K562 (cell line): Measurements from ENCODE around the gene WIPF2. TPM values are rescaled to one million over a fixed set of nuclear protein-coding genes. Genes with fewer than 3 reads are reported as not detected.
A peak's percentile ranks its signal among the peaks of the same experiment; 100 is the strongest.

ENCODE experiments used
- EGR1 ChIP-seq: fragments of 450-650 bp; conservative IDR thresholded peaks from 2 replicates; pipeline ENCODE4 v1.6.1; 2017; ENCODE audit warnings: mild to moderate bottlenecking
- ETV1 ChIP-seq: fragments of 450-650 bp; conservative IDR thresholded peaks from 2 replicates; pipeline ENCODE4 v1.6.1; 2016; ENCODE audit warnings: missing genetic modification characterization, control low read depth, low read depth, missing compliant biosample characterization
- HDAC1 ChIP-seq, 2 experiments: fragments of 450-650 bp; IDR thresholded peaks; 2 replicates each; pipeline ENCODE4 v1.6.1; 2016 to 2017; ENCODE audit warnings: inconsistent platforms in 1 of 2, mild to moderate bottlenecking in 1 of 2, moderate library complexity in 1 of 2
- HINFP ChIP-seq: fragments of 450-650 bp; conservative IDR thresholded peaks from 2 replicates; pipeline ENCODE4 v1.6.1; 2016; ENCODE audit warnings: missing genetic modification characterization, low read depth, mild to moderate bottlenecking, control low read depth, missing compliant biosample characterization
- KLF16 ChIP-seq: IDR thresholded peaks from 2 replicates; pipeline ENCODE4 v1.6.1; 2016; ENCODE audit warnings: antibody characterized with exemption
- KLF6 ChIP-seq: fragments of 250-450 bp; sonication (Bioruptor Pico); IDR thresholded peaks from 2 replicates; pipeline ENCODE4 v1.4.0; 2020; ENCODE audit warnings: mild to moderate bottlenecking, moderate library complexity, borderline replicate concordance
- NFIX ChIP-seq: fragments of 250-450 bp; sonication (Bioruptor Pico); IDR thresholded peaks from 2 replicates; pipeline ENCODE4 v1.4.0; 2020; ENCODE audit warnings: low read depth, mild to moderate bottlenecking, moderate library complexity
- NR2C2 ChIP-seq, 2 experiments: fragments of 200-800 bp in 1 of 2; sonication (Bioruptor generic) in 1 of 2; sonication (generic) in 1 of 2; formaldehyde crosslinking in 1 of 2; IDR thresholded peaks; 2 replicates each; pipeline versions ENCODE4 v1.6.1 to v1.8.0; 2016 to 2022; ENCODE audit warnings: mild to moderate bottlenecking in 1 of 2, missing compliant biosample characterization in 1 of 2, missing genetic modification characterization in 1 of 2, missing genetic modification reagents in 1 of 2
- PHB ChIP-seq: fragments of 250-450 bp; sonication (Bioruptor Pico); IDR thresholded peaks from 2 replicates; pipeline ENCODE4 v1.5.0; 2021
- RBFOX2 ChIP-seq: fragments of 200-400 bp; formaldehyde crosslinking; IDR thresholded peaks from 2 replicates; pipeline ENCODE4 v1.6.1; 2017; ENCODE audit warnings: low read depth, mild to moderate bottlenecking, low read length, moderate library complexity
- RFX1 ChIP-seq: fragments of 450-650 bp; IDR thresholded peaks from 2 replicates; pipeline ENCODE4 v1.6.1; 2016; ENCODE audit warnings: mild to moderate bottlenecking, moderate library complexity
- SAP30 ChIP-seq: fragments of 200-600 bp; sonication (generic); IDR thresholded peaks from 2 replicates; pipeline ENCODE4 v1.6.1; 2012; ENCODE audit warnings: borderline replicate concordance, low read depth, mild to moderate bottlenecking, moderate library complexity, low read length, control low read depth, inconsistent platforms; ENCODE audit not compliant: insufficient read depth, poor library complexity, severe bottlenecking
- SNRNP70 ChIP-seq: fragments of 200-400 bp; formaldehyde crosslinking; optimal IDR thresholded peaks from 2 replicates; pipeline ENCODE3; 2017; ENCODE audit warnings: low read depth, low read length
- TEAD2 ChIP-seq: fragments of 450-650 bp; IDR thresholded peaks from 2 replicates; pipeline ENCODE4 v1.6.1; 2016; ENCODE audit warnings: missing genetic modification characterization, control low read depth, missing compliant biosample characterization
- XRCC4 ChIP-seq: IDR thresholded peaks from one replicate; pipeline ENCODE4 v1.6.1; 2011; ENCODE audit not compliant: insufficient read depth, insufficient read length; ENCODE audit errors: extremely low read depth
- ZBTB12 ChIP-seq: fragments of 250-450 bp; sonication (Bioruptor Pico); IDR thresholded peaks from 2 replicates; pipeline ENCODE4 v1.4.0; 2020
- ZBTB33 ChIP-seq: sonication (generic); formaldehyde crosslinking; IDR thresholded peaks from 2 replicates; pipeline ENCODE4 v1.8.1; 2023; ENCODE audit warnings: mild to moderate bottlenecking, missing genetic modification reagents
- ZC3H11A ChIP-seq: IDR thresholded peaks from 2 replicates; pipeline ENCODE4 v1.6.1; 2012; ENCODE audit warnings: low read depth, low read length, improper control_type of control experiment
- ZNF354B ChIP-seq: fragments of 250-450 bp; sonication (Bioruptor Pico); IDR thresholded peaks from 2 replicates; pipeline ENCODE4 v1.4.0; 2020
- ZNF408 ChIP-seq: fragments of 250-450 bp; sonication (Bioruptor Pico); IDR thresholded peaks from 2 replicates; pipeline ENCODE4 v1.4.0; 2020; ENCODE audit warnings: low read depth, mild to moderate bottlenecking, moderate library complexity
- polyA plus RNA-seq, 8 experiments: library from polyadenylated mRNA; depleted of rRNA in 4 of 8; stranded (reverse) in 5 of 8; unstranded in 3 of 8; fragments of >200 nt; fragmentation: Nextera tagmentation in 2 of 8; fragmentation: Illumina TruSeq in 1 of 8; extraction: Ambion mirVana in 2 of 8; extraction: Trizol in 1 of 8; gene quantifications; 2 replicates each; pipeline versions ENCODE4 v1.2.1 to v1.2.3, GENCODE V29; 2011 to 2014; ENCODE audit warnings: inconsistent platforms in 1 of 8, missing spikeins in 1 of 8
- total RNA-seq, 7 experiments: library from RNA; depleted of rRNA in 6 of 7; stranded (reverse); fragments of >200 nt in 6 of 7; fragmentation: Illumina TruSeq in 2 of 7; extraction: Trizol in 2 of 7; gene quantifications; 2 replicates each; pipeline versions ENCODE4 v1.2.1 to v1.2.3, GENCODE V29; 2011 to 2021; ENCODE audit warnings: low replicate concordance in 1 of 7
- TF ChIP-seq, protein P1 (sequence below): fragments of 450-650 bp; formaldehyde crosslinking; IDR thresholded peaks from 2 replicates; pipeline ENCODE4 v1.4.0; 2022; ENCODE audit warnings: mild to moderate bottlenecking, moderate library complexity
- TF ChIP-seq, protein P2 (sequence below): sonication (generic); formaldehyde crosslinking; IDR thresholded peaks from 2 replicates; pipeline ENCODE4 v1.8.0; 2022; ENCODE audit warnings: missing genetic modification reagents, mild to moderate bottlenecking, borderline replicate concordance

WIPF2 gene
- total and polyA plus RNA-seq, 9 of the 15 experiments (the other 6 are each of a cell fraction or from before 2014, with no cell fraction given): 3.6 to 15.0 (median 5.3) TPM

- TF ChIP-seq, protein P1, sequence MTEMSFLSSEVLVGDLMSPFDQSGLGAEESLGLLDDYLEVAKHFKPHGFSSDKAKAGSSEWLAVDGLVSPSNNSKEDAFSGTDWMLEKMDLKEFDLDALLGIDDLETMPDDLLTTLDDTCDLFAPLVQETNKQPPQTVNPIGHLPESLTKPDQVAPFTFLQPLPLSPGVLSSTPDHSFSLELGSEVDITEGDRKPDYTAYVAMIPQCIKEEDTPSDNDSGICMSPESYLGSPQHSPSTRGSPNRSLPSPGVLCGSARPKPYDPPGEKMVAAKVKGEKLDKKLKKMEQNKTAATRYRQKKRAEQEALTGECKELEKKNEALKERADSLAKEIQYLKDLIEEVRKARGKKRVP: no peak
- TF ChIP-seq PHB (CRISPR knock-in tag) (no peak), SAP30 (no peak), HDAC1 (IDR thresholded peaks at IDR 0.05) (peak in 1 of 2 experiments; percentile 62; a peak in 1 of 4 replicates), NFIX (CRISPR knock-in tag) (no peak), ZNF354B (CRISPR knock-in tag) (no peak), RFX1 (no peak), XRCC4 (no peak), ZNF408 (CRISPR knock-in tag) (no peak), ZBTB12 (CRISPR knock-in tag) (no peak), KLF16 (0 out of 2 replicates have a peak, but pooled peaks have one; percentile 10), HINFP (no peak), SNRNP70 (no peak), ETV1 (tag) (no peak), ZBTB33 (CRISPR knock-in tag) (no peak), EGR1 (peak; percentile 46), NR2C2 (CRISPR knock-in tag; IDR thresholded peaks at IDR 0.05) (no peak), NR2C2 (tag; IDR thresholded peaks at IDR 0.05) (no peak), RBFOX2 (no peak), ZC3H11A (no peak), KLF6 (CRISPR knock-in tag) (no peak), TEAD2 (tag) (no peak)
- TF ChIP-seq, protein P2, sequence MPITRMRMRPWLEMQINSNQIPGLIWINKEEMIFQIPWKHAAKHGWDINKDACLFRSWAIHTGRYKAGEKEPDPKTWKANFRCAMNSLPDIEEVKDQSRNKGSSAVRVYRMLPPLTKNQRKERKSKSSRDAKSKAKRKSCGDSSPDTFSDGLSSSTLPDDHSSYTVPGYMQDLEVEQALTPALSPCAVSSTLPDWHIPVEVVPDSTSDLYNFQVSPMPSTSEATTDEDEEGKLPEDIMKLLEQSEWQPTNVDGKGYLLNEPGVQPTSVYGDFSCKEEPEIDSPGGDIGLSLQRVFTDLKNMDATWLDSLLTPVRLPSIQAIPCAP: no peak
Measured at GRCh38 chr17:40266882-40267281, 47.8 kb downstream of the WIPF2 start (continued).
